Activated gamma-delta T cell treated with Interleukin-2 at 50 U/mL for 16 hours (primary cell): Measurements from ENCODE around the gene COL15A1.

Experiments
- DNase-seq: peaks from one replicate; pipeline ENCODE4 v3.0.0-alpha.2; 2020

COL15A1 gene

GRCh38 chr9:99019510-99020331 lies 76.0 kb downstream of the COL15A1 start:
- DNase-seq: no peak

GRCh38 chr9:99020786-99021436 lies 77.2 kb downstream of the COL15A1 start:
- no peak for DNase-seq

- no peak for DNase-seq
These were observed 77.8 kb downstream of the COL15A1 start for GRCh38 chr9:99021512-99021911.

GRCh38 chr9:99023231-99023630 lies 79.5 kb downstream of the COL15A1 start:
- DNase-seq: no peak

- no peak for DNase-seq
These were observed 80.1 kb downstream of the COL15A1 start for GRCh38 chr9:99023831-99024230.

GRCh38 chr9:99024959-99025358 lies 81.3 kb downstream of the COL15A1 start:
- no peak for DNase-seq

- no peak for DNase-seq
These were observed 82.0 kb downstream of the COL15A1 start for GRCh38 chr9:99025616-99026270.

- DNase-seq: no peak
These were observed 82.7 kb downstream of the COL15A1 start for GRCh38 chr9:99026271-99026955.

GRCh38 chr9:99026956-99027298 lies 83.2 kb downstream of the COL15A1 start:
- DNase-seq: no peak

- no peak for DNase-seq
These were observed 83.7 kb downstream of the COL15A1 start for GRCh38 chr9:99027443-99027842.

GRCh38 chr9:99029083-99029645 lies 85.5 kb downstream of the COL15A1 start:
- no peak for DNase-seq

- no peak for DNase-seq
These were observed 86.4 kb downstream of the COL15A1 start for GRCh38 chr9:99030092-99030511.

- DNase-seq: no peak
These were observed 87.0 kb downstream of the COL15A1 start for GRCh38 chr9:99030610-99031109.

- no peak for DNase-seq
These were observed 87.6 kb downstream of the COL15A1 start for GRCh38 chr9:99031319-99031718.

GRCh38 chr9:99031994-99032393 lies 88.3 kb downstream of the COL15A1 start:
- no peak for DNase-seq

- DNase-seq: no peak
These were observed 90.4 kb downstream of the COL15A1 start for GRCh38 chr9:99034149-99034548.

- no peak for DNase-seq
These were observed 91.6 kb downstream of the COL15A1 start for GRCh38 chr9:99035313-99035712.

GRCh38 chr9:99037769-99038483 lies 94.2 kb downstream of the COL15A1 start:
- DNase-seq: no peak

GRCh38 chr9:99038484-99038820 lies 94.7 kb downstream of the COL15A1 start:
- DNase-seq: no peak

GRCh38 chr9:99039505-99040182 lies 95.9 kb downstream of the COL15A1 start:
- DNase-seq: no peak

- no peak for DNase-seq
These were observed 96.7 kb downstream of the COL15A1 start for GRCh38 chr9:99040251-99040900.
